ENCODE data around the gene NCKIPSD.

- TF ChIP-seq CTCF (IDR thresholded peaks at IDR 0.05) (no peak), POLR2A (IDR thresholded peaks at IDR 0.05) (no peak)
Observed at GRCh38 chr3:48696601-48697000, 10.9 kb upstream of the NCKIPSD start.
